Amygdala (tissue), 56 donors: ENCODE data around the gene AKT3.

ENCODE experiments used
- DNase-seq, 56 donors: peaks; one replicate each; lab custom pipeline; 2025; lab: John Stamatoyannopoulos, UW

Gene AKT3

GRCh38 chr1:243735457-243735856 lies 114.6 kb downstream of the AKT3 start:
- no peak for DNase-seq

GRCh38 chr1:243734308-243734695 lies 115.7 kb downstream of the AKT3 start:
- DNase-seq: no peak

- DNase-seq: no peak
Observed at GRCh38 chr1:243733670-243734307, 116.3 kb downstream of the AKT3 start.

GRCh38 chr1:243732637-243733036 lies 117.4 kb downstream of the AKT3 start:
- no peak for DNase-seq

GRCh38 chr1:243731974-243732625 lies 117.9 kb downstream of the AKT3 start:
- no peak for DNase-seq

GRCh38 chr1:243731301-243731891 lies 118.6 kb downstream of the AKT3 start:
- DNase-seq: peak in 19 of 56 donors; percentile 12 to 60 (median 30)

- peak in 17 of 56 donors; percentile 9 to 48 (median 18) for DNase-seq
Observed at GRCh38 chr1:243730487-243731150, 119.4 kb downstream of the AKT3 start.

- no peak for DNase-seq
Observed at GRCh38 chr1:243729956-243730355, 120.1 kb downstream of the AKT3 start.

- DNase-seq: no peak
Observed at GRCh38 chr1:243727503-243728203, 122.4 kb downstream of the AKT3 start.

- DNase-seq: no peak
Observed at GRCh38 chr1:243726806-243727502, 123.1 kb downstream of the AKT3 start.

- no peak for DNase-seq
Observed at GRCh38 chr1:243725846-243726245, 124.2 kb downstream of the AKT3 start.

GRCh38 chr1:243725075-243725474 lies 125.0 kb downstream of the AKT3 start:
- no peak for DNase-seq

GRCh38 chr1:243723458-243724043 lies 126.5 kb downstream of the AKT3 start:
- DNase-seq: no peak

GRCh38 chr1:243723050-243723449 lies 127.0 kb downstream of the AKT3 start:
- no peak for DNase-seq

- DNase-seq: no peak
Observed at GRCh38 chr1:243719476-243719875, 130.6 kb downstream of the AKT3 start.

GRCh38 chr1:243718893-243719292 lies 131.2 kb downstream of the AKT3 start:
- DNase-seq: no peak

- DNase-seq: no peak
Observed at GRCh38 chr1:243718022-243718421, 132.0 kb downstream of the AKT3 start.

- DNase-seq: no peak
Observed at GRCh38 chr1:243716906-243717305, 133.1 kb downstream of the AKT3 start.

GRCh38 chr1:243715285-243715684 lies 134.8 kb downstream of the AKT3 start:
- no peak for DNase-seq
